ENCODE measurements around the gene RAMAC. TPM values are rescaled to one million over a fixed set of nuclear protein-coding genes. Genes with fewer than 3 reads are reported as not detected.
A peak's percentile ranks its signal among the peaks of the same experiment; 100 is the strongest.
"Not testable (repeated sequence)": the region's sequence is repeated elsewhere in the genome, so short reads cannot be mapped to it uniquely, and the experiment has no call there.

RAMAC gene
- polyA plus RNA-seq (ENCODE audit: low read depth in 6 of 6) = 10 to 100 TPM; 46.8 to 98.0 (median 49.7) TPM

DNA sequence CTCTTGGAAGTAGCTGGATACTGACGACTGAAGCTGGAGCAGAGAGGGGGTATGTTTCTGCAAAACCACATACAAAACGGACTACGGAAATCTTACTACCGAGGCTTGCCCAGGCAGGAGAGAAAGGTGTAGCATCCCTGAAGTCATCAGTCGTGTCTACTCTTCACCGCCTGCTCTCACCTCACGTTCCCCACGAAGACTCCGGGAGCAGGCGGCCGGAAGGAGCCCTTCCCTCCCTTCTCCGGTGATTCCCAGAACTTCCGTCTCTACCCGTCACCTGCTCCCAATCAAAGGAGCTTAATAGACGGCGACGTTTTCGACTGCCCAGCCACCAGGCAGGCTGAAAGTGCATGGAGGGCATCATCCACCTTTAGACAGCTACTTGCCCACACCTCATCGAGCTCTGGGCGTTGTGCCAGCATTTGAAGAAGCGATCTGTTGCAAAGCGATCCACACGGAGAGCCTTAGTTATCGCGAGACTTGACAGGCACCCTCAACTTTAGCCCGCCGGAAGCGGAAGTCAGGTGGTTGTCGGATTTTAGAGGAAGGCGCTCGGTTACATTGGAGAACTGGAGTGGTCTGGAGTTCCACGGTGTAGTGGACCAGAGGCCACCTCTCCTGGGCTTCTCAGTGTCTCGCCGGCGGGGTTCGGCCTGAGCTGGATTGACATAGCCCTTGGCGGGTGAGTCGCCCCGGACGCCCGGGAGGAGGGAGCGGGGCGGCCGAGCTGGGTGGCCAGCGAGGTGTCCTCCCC is at the start of gene RAMAC:
Gene RAMAC, plus strand, starts transcription at position 523 of the 754 bp plus-strand sequence. CDS start 2,809 bp downstream, outside the sequence.
- Mint-ChIP-seq H3K27ac (peak within 1 kb of the TSS; percentile 93 to 96 (median 94)), H3K4me3 (peak within 1 kb of the TSS; percentile 94 to 100 (median 98))
- ATAC-seq (ENCODE audit: low read depth in 2 of 2) = peak; percentile 96 to 97

DNA sequence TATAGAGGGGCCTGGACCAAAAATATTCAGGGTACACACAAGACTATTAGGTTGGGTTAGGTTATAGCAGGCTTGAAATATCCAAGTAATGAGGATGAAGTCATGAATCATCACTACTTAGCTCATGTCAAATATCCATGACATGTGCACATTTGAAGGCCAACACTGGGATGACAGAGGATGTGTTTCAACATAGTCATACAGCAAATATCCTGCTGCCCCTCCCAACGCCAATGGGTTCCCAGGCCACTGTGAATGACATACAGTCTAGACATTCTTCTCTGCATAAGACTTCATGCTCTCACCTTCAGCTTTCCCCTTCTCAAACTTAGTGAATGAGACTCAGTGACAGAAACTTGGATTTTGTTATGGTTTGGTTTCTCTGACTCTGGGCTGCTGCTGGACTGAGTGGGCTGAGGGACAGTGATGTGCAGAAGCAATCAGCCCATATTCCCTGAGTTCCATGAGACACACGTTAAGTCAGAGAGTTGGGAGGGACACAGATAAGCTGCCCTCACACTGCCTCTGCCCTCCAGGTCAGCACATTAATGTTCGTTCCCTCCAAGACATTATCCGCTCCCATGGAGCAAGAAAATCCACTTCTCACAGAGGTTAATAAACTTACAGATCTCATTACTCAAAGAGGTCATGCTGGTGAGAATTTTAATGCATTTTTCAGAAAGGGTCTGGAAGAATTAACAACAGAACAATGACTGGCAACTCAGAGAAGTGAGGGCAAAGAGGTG is 48.9 kb upstream of the RAMAC start:
- peaks cover 0 to 6% (median 2%) of the 10 kb centered on the region in 7 donors for H3K9me3 Mint-ChIP-seq
- peak overlapping the region in 1 of 8 donors; percentile 16 for H3K4me3 Mint-ChIP-seq
- ATAC-seq (ENCODE audit: low read depth in 2 of 2) (no peak), DNase-seq (no peak)
- peaks cover 14 to 23% (median 16%) of the 10 kb centered on the region in 3 donors for H3K4me1 Mint-ChIP-seq
- peaks cover 10 to 43% (median 21%) of the 10 kb centered on the region in 3 donors for H3K27me3 Mint-ChIP-seq
- peaks cover 0 to 11% of the 10 kb centered on the region in 2 donors for H3K36me3 Mint-ChIP-seq
- H3K27ac Mint-ChIP-seq = peak overlapping the region in 1 of 6 donors; percentile 26

More for the DNA sequence above, at the start of gene RAMAC:
- DNase-seq = peak; percentile 93
- H3K4me1 Mint-ChIP-seq = peaks cover 13 to 27% (median 18%) of the 10 kb centered on the region in 3 donors
- peaks cover 0 to 13% of the 10 kb centered on the region in 2 donors for H3K36me3 Mint-ChIP-seq
- H3K9me3 Mint-ChIP-seq = no peaks in the 10 kb centered on the region
- H3K27me3 Mint-ChIP-seq = no peaks in the 10 kb centered on the region

GRCh38 chr15:82937712-82938058 is 48.3 kb upstream of the RAMAC start:
- H3K27ac Mint-ChIP-seq = no peak overlapping the region
- H3K9me3 Mint-ChIP-seq = peaks cover 0 to 6% (median 2%) of the 10 kb centered on the region in 7 donors
- H3K4me3 Mint-ChIP-seq = no peak overlapping the region
- ATAC-seq (ENCODE audit: low read depth in 2 of 2) (no peak), DNase-seq (no peak)
- H3K36me3 Mint-ChIP-seq = peaks cover 0 to 11% of the 10 kb centered on the region in 2 donors
- peaks cover 10 to 43% (median 21%) of the 10 kb centered on the region in 3 donors for H3K27me3 Mint-ChIP-seq
- H3K4me1 Mint-ChIP-seq = peaks cover 12 to 23% (median 16%) of the 10 kb centered on the region in 3 donors

GRCh38 chr15:82939678-82940077 is 46.3 kb upstream of the RAMAC start:
- not testable (repeated sequence) for ATAC-seq (ENCODE audit: low read depth in 2 of 2); DNase-seq; H3K9me3 Mint-ChIP-seq; H3K4me3 Mint-ChIP-seq
- peaks cover 10 to 40% (median 17%) of the 10 kb centered on the region in 3 donors for H3K27me3 Mint-ChIP-seq
- H3K27ac Mint-ChIP-seq = peak overlapping the region in 1 of 6 donors; percentile 65
- peaks cover 12 to 21% (median 16%) of the 10 kb centered on the region in 3 donors for H3K4me1 Mint-ChIP-seq
- peaks cover 0 to 11% of the 10 kb centered on the region in 2 donors for H3K36me3 Mint-ChIP-seq

- ATAC-seq (ENCODE audit: low read depth in 2 of 2) (no peak), DNase-seq (no peak)
- H3K27ac Mint-ChIP-seq = no peak overlapping the region
- peaks cover 0 to 11% of the 10 kb centered on the region in 2 donors for H3K36me3 Mint-ChIP-seq
- H3K4me3 Mint-ChIP-seq = no peak overlapping the region
- peaks cover 0 to 38% (median 11%) of the 10 kb centered on the region in 3 donors for H3K4me1 Mint-ChIP-seq
- H3K27me3 Mint-ChIP-seq = peaks cover 10 to 38% (median 25%) of the 10 kb centered on the region in 3 donors
- H3K9me3 Mint-ChIP-seq = peaks cover 0 to 6% (median 2%) of the 10 kb centered on the region in 7 donors
These were observed 43.3 kb upstream of the RAMAC start for GRCh38 chr15:82942691-82943090.

DNA sequence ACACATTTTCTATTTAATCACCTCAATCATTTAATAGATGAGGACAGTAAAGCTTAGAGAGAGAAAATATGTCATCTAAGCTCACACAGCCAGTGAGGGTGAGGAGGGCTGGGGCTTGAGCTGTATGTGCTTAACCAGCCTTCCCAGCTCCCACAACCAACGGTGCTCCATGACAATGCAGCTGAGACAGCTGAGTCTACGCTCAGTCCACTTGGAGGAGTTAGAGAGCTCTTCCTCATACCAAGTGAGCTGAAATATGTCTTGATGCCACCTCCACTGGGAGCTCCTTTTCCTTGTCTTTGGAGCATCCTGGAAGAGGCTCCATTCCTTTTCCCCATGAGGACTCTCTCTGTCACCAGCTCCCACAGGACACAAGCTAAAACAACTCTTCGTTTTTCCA is 42.8 kb upstream of the RAMAC start:
- no peak for ATAC-seq (ENCODE audit: low read depth in 2 of 2)
- peaks cover 0 to 6% (median 2%) of the 10 kb centered on the region in 7 donors for H3K9me3 Mint-ChIP-seq

DNA sequence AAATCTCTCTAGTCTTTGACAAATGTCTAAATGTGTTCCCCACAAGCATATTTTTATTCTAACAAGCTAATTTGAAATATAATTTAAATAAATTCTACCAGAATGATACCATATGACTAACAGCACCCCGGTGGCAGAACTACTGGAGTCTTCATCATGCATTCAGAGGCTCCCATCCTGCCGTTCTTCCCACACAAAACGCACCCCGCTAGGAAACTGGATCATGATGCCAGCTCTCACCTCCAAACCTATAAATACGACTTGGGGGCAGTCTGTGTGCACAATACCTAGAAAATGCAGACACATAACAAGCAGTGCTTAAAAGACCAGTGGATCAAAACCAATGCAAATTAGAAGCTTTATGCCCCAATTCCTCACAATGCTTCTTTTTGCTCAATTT is 42.0 kb upstream of the RAMAC start:
- peaks cover 0 to 4% (median 0%) of the 10 kb centered on the region in 7 donors for H3K9me3 Mint-ChIP-seq
- no peak for ATAC-seq (ENCODE audit: low read depth in 2 of 2)
- DNase-seq = no peak
- peak overlapping the region in 1 of 6 donors; percentile 22 for H3K27ac Mint-ChIP-seq
- H3K4me1 Mint-ChIP-seq = peaks cover 0 to 38% (median 7%) of the 10 kb centered on the region in 3 donors
- H3K4me3 Mint-ChIP-seq = no peak overlapping the region
- peaks cover 1 to 28% (median 22%) of the 10 kb centered on the region in 3 donors for H3K27me3 Mint-ChIP-seq
- H3K36me3 Mint-ChIP-seq = peaks cover 0 to under 1% of the 10 kb centered on the region in 2 donors

More for the DNA sequence above, 42.8 kb upstream of the RAMAC start:
- Mint-ChIP-seq H3K27me3 (peaks cover 10 to 37% (median 25%) of the 10 kb centered on the region in 3 donors), H3K27ac (no peak overlapping the region), H3K4me1 (peaks cover 0 to 38% (median 11%) of the 10 kb centered on the region in 3 donors), H3K36me3 (peaks cover 0 to 10% of the 10 kb centered on the region in 2 donors), H3K4me3 (peak overlapping the region in 1 of 8 donors; percentile 5)
- DNase-seq = no peak

DNA sequence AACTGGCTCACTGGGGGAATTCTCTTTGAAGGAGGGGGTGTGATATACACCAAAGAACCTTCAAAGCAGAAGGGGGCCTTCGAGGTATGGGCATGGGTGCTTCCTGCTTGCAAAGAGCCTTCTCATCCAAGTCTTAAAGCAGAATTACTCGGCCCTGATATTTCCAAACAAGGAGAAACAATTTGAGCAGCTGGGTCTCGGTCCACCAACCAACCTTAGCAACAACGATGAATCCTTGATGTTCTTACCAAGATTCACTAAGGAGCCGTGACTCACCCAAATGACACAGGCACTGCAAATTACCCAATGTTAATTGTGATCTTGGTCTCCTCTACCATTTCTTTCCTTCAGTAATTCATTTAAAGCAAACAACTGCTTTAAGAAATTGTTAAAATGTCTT is 41.2 kb upstream of the RAMAC start:
- peaks cover 0 to 38% (median 7%) of the 10 kb centered on the region in 3 donors for H3K4me1 Mint-ChIP-seq
- H3K9me3 Mint-ChIP-seq = peaks cover 0 to 3% (median 0%) of the 10 kb centered on the region in 7 donors
- no peak overlapping the region for H3K27ac Mint-ChIP-seq
- DNase-seq = no peak
- ATAC-seq (ENCODE audit: low read depth in 2 of 2) = no peak
- H3K36me3 Mint-ChIP-seq = no peaks in the 10 kb centered on the region
- peaks cover 0 to 24% (median 20%) of the 10 kb centered on the region in 3 donors for H3K27me3 Mint-ChIP-seq
- H3K4me3 Mint-ChIP-seq = peak overlapping the region in 1 of 8 donors; percentile 21

DNA sequence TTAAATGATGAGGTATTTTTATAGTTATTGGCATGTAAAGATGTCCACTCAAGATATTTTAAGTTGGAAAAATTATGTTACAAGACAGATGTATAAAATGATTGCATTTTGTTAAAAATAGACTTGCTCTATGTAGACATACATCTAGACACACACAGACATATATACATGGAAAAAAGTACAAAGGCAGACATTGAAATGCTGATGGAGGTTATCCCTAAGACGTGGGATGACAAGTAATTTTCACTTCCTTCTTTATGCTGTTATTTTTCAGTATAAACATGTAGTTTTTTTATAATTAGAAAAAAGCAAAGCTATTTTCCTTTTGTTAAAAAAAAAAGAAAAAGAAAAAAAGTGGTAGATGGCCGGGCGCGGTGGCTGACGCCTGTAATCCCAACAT is 40.7 kb upstream of the RAMAC start:
- H3K4me1 Mint-ChIP-seq = peaks cover 0 to 38% (median 7%) of the 10 kb centered on the region in 3 donors
- no peak overlapping the region for H3K27ac Mint-ChIP-seq
- ATAC-seq (ENCODE audit: low read depth in 2 of 2) (no peak), DNase-seq (no peak)
- H3K4me3 Mint-ChIP-seq = peak overlapping the region in 1 of 8 donors; percentile 65
- peaks cover 0 to 3% (median 0%) of the 10 kb centered on the region in 7 donors for H3K9me3 Mint-ChIP-seq
- no peaks in the 10 kb centered on the region for H3K36me3 Mint-ChIP-seq
- H3K27me3 Mint-ChIP-seq = peaks cover 0 to 24% (median 20%) of the 10 kb centered on the region in 3 donors

DNA sequence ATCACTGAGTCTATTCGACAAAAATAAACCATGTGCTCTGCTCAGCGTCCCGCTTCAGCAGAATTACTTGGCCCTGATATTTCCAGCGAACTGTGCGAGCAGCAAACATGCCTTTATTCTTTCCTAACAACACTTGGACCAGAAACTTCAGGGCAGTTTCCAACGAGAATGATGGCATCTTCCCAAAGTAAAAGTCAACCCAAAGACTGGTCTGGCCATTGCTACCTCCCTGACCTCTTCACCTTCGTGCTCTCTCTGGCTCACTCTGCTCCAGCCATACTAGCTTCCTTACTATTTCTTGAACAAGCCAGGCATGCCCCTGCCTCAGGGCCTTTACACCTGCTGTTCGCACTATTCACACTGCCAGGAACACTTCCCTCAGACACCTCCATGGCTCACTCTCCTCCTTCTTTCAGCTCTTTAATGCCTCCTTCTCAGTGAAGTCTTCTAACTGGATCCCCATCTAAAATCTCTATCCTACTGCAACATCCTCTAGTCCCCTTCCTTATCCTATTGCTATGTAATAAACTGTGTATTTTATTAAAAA is 39.8 kb upstream of the RAMAC start:
- Mint-ChIP-seq H3K4me1 (peaks cover 0 to 38% (median 7%) of the 10 kb centered on the region in 3 donors), H3K27ac (no peak overlapping the region), H3K4me3 (peak overlapping the region in 2 of 8 donors; percentile 24 to 74), H3K36me3 (no peaks in the 10 kb centered on the region), H3K9me3 (peaks cover 0 to 3% (median 0%) of the 10 kb centered on the region in 7 donors), H3K27me3 (peaks cover 0 to 22% (median 20%) of the 10 kb centered on the region in 3 donors)
- ATAC-seq (ENCODE audit: low read depth in 2 of 2) = no peak
- no peak for DNase-seq

- H3K27ac Mint-ChIP-seq = no peak overlapping the region
- H3K27me3 Mint-ChIP-seq = peaks cover 4 to 20% (median 15%) of the 10 kb centered on the region in 3 donors
- H3K4me1 Mint-ChIP-seq = peaks cover 0 to 27% (median 3%) of the 10 kb centered on the region in 3 donors
- DNase-seq = no peak
- no peak overlapping the region for H3K4me3 Mint-ChIP-seq
- peaks cover 0 to 3% (median 0%) of the 10 kb centered on the region in 7 donors for H3K9me3 Mint-ChIP-seq
- no peak for ATAC-seq (ENCODE audit: low read depth in 2 of 2)
- H3K36me3 Mint-ChIP-seq = no peaks in the 10 kb centered on the region
These were observed 35.7 kb upstream of the RAMAC start for GRCh38 chr15:82950295-82950694.

DNA sequence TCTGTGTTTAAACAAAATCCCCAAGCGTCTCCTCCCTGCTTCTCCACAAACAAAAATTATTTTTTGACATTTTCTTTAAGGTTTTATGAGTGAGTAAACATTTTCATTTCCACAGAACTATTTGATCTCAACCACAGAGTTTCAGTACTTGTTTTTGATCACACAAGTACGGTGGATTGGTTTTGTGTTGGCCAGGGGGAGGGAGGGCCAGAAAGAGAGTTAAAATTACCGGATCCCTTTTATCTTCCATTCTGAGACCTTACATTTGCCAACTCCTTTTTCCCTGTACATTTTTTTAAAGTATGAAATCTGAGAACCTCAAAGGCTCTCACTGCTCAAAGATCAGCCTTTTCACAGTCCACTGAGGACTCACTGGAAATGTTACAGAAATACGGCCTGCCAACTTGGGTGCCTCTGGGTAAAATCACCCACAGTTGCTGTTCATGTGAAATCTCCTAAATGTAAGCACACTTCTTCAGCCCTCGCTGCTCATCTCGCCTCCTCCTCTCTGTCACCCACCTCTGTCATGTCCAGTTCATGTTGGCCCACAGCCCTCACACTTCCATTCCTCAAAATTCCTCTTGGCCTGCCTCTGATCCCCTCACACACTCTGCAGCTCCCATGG is 35.2 kb upstream of the RAMAC start:
- DNase-seq = no peak
- no peak overlapping the region for H3K27ac Mint-ChIP-seq
- H3K36me3 Mint-ChIP-seq = no peaks in the 10 kb centered on the region
- peaks cover 4 to 20% (median 15%) of the 10 kb centered on the region in 3 donors for H3K27me3 Mint-ChIP-seq
- peak; percentile 25 to 31 for ATAC-seq (ENCODE audit: low read depth in 2 of 2)
- peaks cover 0 to 22% (median 3%) of the 10 kb centered on the region in 3 donors for H3K4me1 Mint-ChIP-seq
- no peak overlapping the region for H3K4me3 Mint-ChIP-seq
- H3K9me3 Mint-ChIP-seq = peaks cover 0 to 3% (median 0%) of the 10 kb centered on the region in 7 donors

All from naive B cell (primary cell).